A549 (cell line): ENCODE data around the gene CELF2.

Experiments used
- BHLHE40 ChIP-seq: IDR thresholded peaks from 2 replicates; pipeline ENCODE4 v1.6.1; 2012; ENCODE audit warnings: low read depth, low read length, inconsistent platforms
- CTCF ChIP-seq: fragments of >200 bp; sonication (Bioruptor Twin); formaldehyde crosslinking; IDR thresholded peaks from 3 replicates; pipeline ENCODE4 v1.5.1; 2016
- ELK1 ChIP-seq: fragments of 150-350 bp; IDR thresholded peaks from 2 replicates; pipeline ENCODE4 v1.6.1; 2014; ENCODE audit warnings: low read depth, mild to moderate bottlenecking, low read length
- EP300 ChIP-seq, 2 experiments: fragments of >200 bp; sonication (Bioruptor Twin); formaldehyde crosslinking; IDR thresholded peaks; 2 replicates in 1 of 2; 3 replicates in 1 of 2; pipeline ENCODE4 v1.6.1; 2016 to 2017
- HMGXB4 ChIP-seq: fragments of 250-450 bp; sonication (Bioruptor Pico); IDR thresholded peaks from 2 replicates; pipeline ENCODE4 v1.5.0; 2021; ENCODE audit warnings: mild to moderate bottlenecking, moderate library complexity, borderline replicate concordance

DNA sequence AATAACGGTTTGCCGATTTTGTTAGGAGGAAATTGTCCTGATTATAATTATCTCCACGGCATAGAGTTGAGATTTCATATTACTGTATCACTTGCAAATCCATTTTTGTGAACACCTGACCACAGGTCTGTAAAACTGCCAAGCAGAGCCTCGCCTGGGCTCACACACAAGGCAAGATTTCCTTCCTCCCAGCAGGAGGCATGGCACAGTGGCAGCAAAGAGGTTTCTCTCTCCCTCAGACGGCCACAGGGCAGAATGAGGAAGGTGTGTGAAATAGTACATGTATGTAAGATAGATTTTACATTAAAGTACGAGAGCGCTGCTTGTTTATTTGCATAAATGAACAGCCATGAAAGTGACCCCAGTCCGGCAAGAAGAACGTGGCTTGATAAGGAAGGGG is 130.1 kb downstream of the CELF2 start:
- TF ChIP-seq EP300 (IDR thresholded peaks at IDR 0.05) = no peak
- TF ChIP-seq CTCF = no peak
- TF ChIP-seq ELK1 = no peak
- no peak for TF ChIP-seq BHLHE40
- TF ChIP-seq HMGXB4 (CRISPR knock-in tag) = no peak
